HG02970 (cell line): ENCODE results near the gene CTNNA1.
"Not testable (repeated sequence)": the region's sequence is repeated elsewhere in the genome, so short reads cannot be mapped to it uniquely, and the experiment has no call there.

Experiments used
- ATAC-seq: cut with Tn5 transposase; IDR thresholded peaks from one replicate; pipeline ENCODE4 v1.9.1; 2021; ENCODE audit warnings: mild to moderate bottlenecking, moderate library complexity, moderate number of reproducible peaks; ENCODE audit not compliant: unreplicated experiment, low FRiP score

CTNNA1 gene

DNA sequence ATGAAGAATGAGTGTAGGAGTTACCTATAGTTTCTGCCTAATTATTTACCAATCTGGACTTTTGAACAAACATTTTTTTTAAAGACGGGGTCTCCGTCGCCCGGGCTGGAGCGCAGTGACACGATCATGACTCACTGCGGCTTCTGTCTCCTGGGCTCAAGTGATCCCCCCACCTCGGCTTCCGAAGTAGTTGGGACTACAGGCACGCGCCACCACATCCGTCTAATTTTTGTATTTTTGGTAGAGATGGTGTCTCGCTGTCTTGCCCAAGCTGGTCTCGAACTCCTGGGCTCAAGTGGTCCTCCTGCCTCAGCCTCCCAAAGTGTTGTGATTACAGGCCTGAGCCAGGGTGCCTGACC, 1.5 kb downstream of the CTNNA1 start:
- no peak for ATAC-seq

DNA sequence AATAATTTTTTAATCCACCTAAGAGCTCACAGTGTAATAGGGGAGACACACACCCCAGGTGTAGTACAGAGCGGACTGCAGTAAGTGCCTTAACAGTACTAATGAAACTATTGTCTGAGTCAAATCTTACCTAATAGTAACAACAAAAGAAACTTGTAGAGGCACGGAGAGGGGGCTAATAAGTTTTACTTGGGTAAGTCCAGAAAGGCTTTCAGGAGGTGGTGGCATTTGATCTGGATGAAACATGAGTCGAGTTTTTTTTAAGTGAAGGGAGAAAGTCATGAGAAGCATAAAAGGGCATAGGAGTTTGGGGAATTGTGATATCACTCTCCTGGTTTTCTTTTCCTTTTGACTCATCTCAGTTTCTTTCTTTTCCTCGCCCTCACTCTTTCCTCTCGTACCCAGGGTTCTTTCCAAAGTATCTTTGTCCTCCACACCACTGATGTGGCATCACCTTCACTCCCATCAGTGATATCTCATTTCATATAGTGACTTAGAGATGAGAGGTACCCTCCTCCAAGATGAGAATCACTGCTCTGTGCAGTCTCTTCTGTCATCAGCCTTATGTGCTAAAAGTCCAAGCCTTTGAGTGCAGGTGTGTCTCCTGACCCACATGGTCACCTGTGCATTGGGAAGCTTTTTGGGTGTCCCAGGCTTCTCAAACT, 2.0 kb downstream of the CTNNA1 start:
- no peak for ATAC-seq

DNA sequence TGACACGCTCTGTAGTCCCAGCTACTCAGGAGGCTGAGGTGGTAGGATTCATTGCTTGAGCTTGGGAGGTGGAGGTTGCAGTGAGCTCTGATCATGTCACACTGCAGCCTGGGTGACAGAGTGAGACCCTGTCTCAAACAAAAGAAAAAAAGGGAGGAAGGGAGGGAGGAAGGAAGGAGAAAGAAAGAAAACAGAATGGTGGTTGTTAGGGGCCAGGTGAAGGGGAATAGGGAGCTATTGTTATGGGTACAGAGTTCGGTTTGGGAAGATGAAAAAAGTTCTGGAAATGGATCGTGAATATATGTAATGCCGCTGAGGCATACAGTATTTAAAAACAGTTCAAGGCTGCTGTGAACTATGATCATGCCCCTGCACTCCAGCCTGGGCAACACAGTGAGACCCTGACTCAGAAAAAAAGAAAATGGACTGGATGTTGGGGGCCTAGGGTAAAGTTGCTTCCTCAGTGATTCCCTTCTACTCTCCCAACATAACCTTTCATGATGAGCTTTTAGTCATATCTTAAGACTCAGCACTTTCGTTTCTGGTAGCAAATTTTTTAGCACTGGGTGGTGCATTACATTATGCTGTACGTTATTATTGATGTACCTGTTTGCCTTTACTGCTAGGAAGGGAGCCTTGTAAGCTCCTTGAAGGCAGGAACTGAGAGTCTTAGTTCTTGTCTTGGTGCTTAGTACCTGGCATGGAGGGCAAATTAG, 4.0 kb downstream of the CTNNA1 start:
- ATAC-seq = no peak

DNA sequence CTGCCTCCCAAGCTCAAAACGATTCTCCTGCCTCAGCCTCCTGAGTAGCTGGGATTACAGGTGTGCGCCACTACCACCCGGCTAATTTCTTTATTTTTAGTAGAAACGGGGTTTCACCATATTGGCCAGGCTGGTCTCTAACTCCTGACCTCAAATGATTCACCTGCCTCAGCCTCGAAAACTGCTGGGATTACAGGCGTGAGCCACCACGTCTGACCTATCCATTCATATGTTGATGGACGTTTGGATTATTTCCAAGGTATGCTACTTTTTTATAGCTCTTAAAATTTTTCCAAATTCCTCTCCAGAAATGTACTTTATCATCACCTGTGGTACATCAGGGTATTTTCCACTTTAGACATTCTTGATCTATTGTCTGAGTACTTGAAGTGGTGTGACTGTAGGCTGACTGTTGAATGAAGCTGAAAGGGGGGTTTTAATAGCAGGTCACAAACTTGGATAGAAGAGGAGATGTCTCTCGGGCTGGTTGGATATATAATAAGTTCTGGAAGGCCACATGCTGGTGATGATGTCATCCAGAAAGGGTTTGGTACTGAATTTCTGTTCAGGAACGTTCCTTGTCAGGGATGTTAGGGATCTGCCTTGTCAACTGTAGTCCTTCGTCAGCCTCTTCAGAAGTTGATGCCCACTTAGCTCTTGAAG, 7.4 kb downstream of the CTNNA1 start:
- no peak for ATAC-seq

DNA sequence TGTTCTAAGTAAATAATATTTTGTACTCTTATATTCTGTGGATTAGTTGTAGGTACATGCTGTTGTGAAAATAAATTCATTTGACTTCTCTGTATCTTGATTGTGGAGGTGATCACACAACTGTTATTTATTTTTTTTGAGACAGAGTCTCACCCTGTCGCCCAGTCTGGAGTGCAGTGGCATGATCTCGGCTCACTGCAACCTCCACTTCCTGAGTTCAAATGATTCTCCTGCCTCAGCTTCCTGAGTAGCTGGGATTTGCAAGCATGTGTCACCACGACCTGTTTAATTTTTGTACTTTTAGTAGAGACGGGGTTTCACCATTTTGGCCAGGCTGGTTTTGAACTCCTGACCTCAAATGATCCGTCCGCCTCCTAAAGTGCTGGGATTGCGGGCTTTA, 7.9 kb downstream of the CTNNA1 start:
- not testable (repeated sequence) for ATAC-seq

DNA sequence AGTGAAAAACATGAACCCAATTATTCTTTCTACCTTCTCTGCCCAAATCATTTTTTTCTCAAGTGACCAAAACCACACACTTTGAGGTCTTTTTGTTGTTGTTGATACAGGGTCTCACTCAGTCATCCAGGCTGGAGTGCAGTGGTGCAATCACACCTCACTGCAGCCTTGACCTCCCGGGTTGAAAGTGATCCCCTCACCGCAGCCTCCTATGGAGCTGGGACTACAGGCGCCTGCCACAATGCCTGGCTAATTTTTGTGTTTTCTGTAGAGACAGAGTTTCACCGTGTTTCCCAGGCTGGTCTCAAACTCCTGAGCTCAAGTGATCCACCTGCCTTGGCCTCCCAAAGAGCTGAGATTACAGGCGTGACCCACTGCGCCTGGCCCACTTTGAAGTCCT, 8.4 kb downstream of the CTNNA1 start:
- not testable (repeated sequence) for ATAC-seq

DNA sequence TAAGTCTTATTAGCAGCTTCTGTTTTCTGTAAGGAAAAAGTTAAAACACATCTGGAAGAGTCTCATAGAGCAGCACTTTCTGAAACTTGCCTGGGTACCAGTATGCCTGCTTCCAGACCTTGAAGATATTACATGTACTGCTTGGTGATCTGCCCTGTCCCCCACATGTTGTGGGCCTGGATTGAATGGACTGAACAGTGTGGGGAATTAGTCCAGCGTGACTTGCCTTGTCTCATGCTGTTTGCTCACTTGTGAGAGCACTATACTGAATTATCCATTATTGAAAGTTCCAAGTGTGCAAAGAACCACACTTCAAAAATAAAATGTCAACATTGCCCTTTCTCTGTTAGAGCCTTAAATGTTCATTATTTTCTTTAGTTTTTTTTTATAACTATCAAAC, 8.9 kb downstream of the CTNNA1 start:
- no peak for ATAC-seq

DNA sequence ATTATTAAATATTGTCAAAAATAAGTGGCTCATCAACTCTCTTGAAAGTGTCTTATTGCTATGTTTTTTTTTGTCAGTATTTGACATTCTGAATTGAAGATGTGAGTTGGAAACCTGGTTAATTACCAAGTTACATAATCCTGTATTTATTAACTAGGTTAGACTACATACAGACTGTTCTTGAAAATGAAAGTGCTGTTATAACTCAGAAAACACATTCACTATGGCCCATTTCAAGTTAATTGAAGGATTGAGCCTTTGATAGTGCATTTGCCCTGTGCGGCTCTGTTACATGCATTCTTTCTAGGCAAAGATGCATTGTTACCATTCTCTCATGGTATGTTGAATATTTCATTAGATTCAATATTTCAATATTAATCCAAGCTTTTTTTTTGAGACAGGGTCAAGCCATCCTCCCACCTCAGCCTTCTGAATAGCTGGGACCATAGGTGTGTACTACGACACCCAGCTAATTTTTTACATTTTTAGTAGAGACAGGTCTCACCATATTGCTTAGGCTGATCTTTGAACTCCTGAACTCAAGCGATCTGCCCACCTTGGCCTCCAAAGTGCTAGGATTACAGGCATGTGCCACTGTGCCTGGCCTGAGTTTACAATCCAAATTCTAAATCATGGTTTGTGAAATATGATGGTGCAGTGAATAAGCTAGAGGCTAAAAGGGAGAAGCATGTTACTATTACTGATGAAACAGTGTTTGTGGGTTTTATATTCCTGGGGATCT, 10.0 kb downstream of the CTNNA1 start:
- no peak for ATAC-seq

DNA sequence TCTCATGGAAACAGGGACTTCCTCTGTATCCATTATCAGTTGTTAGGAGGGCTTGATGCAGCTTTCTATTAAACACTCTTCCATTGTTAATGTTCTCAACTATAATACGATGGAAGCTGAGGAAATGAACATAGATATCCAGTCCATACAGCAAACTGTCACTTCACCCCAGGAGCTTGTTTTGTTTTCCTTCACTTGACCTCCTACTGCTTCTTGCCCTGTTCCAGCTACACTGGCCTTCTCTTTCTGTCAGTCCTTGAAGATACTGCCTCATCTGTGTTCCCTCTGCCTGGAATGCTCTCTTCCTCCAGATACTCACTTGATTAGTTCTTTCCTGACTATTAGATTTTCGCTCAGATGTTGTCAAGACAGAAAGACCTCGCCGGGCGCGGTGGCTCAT, 17.1 kb downstream of the CTNNA1 start:
- no peak for ATAC-seq

DNA sequence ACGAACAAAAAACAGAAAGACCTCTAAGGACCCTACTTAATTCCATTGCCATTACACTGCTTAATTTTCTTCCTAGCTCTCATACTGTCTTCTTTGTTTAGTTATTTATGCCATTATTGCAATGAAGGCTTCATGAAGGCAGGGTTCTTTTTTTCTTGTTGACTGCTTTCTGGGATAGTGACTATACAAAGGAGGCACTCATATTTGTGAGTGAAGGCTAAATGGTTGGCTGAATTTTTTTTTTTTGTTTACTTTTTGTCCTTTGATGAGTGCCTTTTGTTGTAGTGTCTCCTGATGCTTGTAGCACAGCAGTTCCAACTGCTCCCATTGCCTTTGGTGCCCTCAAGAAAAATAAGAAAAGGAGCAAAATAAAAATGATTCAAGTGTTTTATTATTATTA, 17.8 kb downstream of the CTNNA1 start:
- ATAC-seq = no peak

DNA sequence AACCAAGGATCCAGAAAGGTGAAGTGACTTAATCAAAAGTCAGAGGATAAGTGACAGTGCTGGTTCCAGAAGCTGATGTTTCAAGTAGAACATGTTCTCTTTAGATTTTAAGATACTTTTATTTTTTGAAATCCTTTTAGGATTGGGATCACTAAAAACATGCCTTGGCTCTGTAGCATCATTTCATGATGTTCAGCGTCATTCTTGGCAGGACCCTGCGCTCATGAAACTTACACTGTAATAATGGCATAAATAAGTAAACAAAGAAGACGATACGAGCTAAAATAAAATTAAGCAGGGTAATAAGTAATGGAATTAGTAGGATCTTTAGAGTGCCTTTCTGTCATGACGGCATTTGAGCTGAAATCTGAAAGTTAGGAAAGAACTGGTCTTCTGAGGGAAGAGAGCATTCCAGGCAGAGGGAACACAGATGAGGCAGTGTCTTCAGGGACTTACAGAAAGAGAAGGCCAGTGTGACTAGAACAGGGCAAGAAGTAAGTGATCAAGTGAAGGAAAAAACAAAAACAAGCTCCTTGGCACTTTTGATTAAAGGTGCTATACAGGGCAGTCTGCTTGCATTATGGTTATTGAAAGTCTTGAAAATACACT, 19.9 kb downstream of the CTNNA1 start:
- no peak for ATAC-seq

DNA sequence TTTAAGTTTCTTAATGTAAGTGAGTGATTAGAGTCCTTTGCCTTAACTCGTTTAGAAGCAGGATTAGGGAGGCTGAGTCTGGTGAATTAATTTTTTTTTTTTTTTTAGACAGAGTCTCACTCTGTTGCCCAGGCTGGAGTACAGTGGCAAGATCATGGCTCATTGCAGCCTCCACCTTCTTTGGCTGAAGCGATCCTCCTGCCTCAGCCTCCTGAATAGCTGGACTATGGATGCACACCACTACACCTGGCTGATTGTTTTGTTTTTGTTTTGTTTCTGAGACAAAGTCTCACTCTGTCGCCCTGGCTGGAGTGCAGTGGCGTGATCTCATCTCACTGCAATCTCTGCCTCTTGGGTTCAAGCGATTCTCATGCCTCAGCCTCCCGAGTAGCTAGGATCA, 20.4 kb downstream of the CTNNA1 start:
- ATAC-seq = not testable (repeated sequence)

DNA sequence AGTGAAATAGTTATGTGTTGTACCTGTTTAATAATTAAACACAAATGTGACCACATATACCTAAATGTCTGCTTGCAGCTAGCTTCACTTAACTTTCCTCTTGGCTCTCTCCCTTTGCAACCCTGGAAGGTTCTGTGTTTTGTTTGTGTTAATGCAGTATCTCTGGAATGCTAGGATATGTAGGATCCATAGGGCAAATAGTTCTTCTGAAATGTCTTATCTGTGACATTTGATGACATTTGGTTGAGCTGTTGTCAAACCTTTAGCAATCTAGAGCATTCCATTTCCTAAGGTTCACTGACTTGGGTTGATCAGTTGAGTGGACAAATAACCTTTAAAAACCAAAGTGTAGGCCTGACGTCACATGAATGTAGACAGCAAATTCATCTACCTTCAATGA, 21.8 kb downstream of the CTNNA1 start:
- ATAC-seq = no peak

DNA sequence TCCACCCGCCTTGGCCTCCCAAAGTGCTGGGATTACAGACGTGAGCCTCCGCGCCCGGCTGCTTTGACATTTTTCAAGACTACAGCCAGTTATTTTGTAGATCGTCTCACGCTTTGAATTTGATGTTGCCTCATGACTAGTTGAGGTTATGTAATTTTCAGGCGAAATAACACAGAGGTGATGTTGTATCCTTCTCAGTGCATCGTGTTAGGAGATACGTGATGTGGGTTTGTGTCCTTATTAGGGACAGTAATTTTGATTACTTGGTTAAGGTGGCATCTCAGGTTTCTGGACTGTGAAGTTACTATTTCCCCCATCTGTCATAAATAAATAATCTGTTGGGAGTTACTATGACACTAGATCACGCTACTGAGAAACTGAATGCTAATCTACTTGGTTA, 25.0 kb downstream of the CTNNA1 start:
- no peak for ATAC-seq

DNA sequence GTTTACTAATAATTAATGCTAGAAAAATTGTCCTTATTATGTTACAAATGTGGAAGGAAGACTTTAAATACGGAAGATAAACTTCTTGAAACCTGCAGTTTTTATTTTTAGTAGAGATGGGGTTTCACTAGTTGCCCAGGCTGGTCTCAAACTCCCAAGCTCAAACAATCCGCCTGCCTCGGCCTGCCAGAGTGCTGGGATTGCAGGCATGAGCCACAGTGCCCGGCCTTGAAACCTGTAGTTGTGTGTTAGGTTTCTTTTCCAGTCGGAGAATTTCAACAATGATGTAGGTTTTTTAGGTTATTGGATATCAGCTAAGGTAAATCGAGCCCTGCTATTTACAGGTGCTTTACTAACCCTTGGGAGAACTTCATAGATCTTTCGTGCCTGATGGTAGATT, 30.8 kb downstream of the CTNNA1 start:
- ATAC-seq = no peak

DNA sequence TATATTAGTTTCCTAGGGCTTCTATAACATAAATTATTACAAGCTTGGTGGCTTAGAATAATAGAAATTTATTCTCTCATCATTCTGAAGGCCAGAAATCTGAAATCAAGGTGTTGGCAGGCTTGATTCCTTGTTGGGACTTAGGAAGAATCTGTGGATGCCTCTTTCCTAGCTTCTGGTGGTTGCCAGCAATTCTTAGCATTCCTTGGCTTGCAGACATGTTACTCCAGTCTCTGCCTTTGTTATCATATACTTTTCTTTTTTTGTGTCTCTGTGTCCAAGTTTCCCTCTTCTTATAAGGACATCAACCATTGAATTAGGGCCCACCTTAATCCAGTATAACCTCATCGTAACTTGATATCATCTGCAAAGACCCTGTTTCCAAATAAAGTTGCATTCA, 31.4 kb downstream of the CTNNA1 start:
- ATAC-seq = no peak

DNA sequence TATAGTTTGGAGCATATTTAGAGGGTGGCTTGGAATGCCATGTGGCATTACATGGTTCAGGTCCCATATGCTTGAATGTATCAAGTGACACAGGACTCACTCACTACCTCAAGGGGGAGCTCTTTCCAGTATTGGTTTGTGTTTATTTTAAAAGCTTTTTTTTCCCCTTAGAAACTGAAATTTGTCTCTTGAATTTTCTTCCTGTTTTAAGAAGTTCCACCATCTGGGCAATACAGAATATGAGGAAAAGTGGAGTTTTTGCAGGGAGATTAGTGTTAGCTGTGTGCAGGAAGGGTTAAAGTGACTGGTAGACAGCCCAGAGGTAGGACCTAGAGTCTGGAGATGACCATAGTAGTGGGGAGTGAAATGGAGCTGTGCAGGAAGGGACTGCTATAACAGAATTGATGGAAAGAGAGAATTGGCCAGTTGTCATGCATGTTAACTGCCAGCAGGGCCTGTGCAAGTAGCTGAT, 36.6 kb downstream of the CTNNA1 start:
- ATAC-seq = no peak

DNA sequence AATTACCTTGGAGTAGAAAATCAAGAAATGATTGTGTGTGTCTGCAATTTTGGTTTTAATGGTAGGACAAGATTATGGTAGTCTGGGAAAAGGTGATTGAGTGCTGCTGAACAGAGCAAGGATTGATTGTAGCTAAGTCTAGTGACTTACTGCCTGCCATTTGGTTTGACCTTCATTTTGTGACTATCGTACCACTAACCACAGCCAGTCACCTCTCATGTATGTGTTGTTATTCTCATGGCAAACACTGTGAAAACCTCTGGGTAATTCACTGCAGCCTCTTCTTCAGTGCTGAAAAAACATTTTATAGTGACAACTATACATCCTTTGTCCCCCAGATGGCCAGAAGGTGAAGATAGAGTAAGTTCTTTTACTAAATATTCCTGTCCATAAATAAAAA, 37.5 kb downstream of the CTNNA1 start:
- ATAC-seq = no peak

DNA sequence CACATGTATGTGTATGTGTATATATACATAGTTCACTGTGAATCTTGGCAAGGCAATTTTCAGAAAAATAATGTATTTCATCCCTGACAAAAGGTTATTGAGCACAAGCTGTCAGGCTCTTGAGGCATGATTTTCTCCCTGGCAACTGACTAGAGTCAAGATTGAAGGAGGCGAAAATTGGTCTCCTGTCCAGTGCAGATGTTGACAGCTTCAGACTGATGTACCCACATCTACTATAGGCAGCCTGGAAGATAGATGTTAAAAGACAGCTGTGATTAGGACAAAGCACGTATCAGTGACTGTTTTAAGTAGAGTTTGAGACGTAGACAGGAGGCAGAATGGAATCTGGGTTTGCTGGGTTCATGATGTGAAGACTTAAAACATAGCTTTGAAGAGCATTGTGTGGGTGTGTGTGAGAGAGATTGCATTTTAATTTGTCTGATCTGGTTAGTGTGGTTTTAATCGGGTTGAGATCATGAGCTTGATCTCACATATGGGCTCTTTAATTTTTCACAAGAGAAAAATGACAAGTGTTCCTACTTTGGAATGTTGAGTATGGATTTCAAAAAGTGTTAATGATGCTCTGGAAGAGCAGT, 39.1 kb downstream of the CTNNA1 start:
- ATAC-seq = no peak

DNA sequence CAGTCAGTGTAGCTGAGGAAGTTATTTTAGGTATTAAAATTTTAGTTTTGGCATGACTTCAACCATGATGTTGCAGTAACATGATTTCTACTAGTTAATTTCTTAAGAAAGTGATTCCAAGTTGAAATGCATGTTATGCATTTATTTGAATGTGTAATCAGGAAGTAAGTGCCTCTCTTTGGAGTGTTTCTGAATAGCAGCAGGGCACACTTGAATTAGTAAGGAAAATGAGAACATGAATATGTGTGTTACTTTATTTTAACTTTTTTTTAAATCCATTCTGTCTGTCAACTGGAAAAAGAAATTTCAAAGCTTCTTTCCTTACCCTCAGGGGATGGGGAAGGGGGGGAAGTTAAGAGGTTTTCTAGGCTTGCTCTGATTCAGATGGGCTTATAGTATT, 40.4 kb downstream of the CTNNA1 start:
- no peak for ATAC-seq
